22Rv1 (cell line): ENCODE measurements around the gene MS4A4E.

Experiments
- ZFX ChIP-seq: fragments of 450-650 bp; IDR thresholded peaks from 2 replicates; pipeline ENCODE4 v1.6.1; 2017; ENCODE audit warnings: antibody characterized with exemption, borderline replicate concordance
- TF ChIP-seq, protein P1 (sequence below): fragments of 450-650 bp; IDR thresholded peaks from 2 replicates; pipeline ENCODE4 v1.5.1; 2017; ENCODE audit warnings: mild to moderate bottlenecking

DNA sequence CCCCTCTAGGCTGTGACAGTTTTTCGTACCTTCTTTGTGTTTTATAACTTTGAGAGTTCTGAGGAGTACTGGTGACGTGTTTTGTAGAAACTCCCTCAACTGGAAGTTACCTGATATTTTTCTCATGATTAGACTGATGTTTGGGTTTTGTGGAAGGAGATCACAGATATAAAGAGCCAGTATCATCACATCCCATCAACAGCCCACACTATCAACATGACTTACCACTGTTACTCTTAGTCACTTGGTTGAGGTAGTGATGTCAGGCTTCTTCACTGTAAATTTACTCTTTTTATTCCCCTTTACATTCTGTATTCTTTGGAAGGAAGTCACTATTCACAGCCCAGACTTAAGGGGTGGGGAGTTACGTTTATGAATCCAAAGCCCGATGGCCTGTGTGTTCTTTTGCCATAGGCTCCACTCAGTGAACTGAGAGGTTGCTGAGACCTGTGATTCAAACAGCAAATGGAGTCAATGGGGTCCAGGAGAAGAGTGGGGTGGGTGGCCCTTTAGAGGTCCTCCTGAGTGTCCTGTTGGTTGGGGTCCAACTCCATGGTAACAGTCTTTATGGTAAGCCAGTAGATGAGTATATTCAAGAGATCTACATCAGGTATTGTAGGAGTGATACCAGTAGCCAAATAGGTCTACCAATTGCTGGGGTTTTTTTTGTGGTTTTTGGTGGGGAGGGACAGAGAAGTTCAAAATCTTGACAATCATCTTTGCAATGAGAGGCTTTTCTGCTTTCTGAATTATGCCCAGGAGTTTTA, 15.2 kb upstream of the MS4A4E start:
- TF ChIP-seq, protein P1, sequence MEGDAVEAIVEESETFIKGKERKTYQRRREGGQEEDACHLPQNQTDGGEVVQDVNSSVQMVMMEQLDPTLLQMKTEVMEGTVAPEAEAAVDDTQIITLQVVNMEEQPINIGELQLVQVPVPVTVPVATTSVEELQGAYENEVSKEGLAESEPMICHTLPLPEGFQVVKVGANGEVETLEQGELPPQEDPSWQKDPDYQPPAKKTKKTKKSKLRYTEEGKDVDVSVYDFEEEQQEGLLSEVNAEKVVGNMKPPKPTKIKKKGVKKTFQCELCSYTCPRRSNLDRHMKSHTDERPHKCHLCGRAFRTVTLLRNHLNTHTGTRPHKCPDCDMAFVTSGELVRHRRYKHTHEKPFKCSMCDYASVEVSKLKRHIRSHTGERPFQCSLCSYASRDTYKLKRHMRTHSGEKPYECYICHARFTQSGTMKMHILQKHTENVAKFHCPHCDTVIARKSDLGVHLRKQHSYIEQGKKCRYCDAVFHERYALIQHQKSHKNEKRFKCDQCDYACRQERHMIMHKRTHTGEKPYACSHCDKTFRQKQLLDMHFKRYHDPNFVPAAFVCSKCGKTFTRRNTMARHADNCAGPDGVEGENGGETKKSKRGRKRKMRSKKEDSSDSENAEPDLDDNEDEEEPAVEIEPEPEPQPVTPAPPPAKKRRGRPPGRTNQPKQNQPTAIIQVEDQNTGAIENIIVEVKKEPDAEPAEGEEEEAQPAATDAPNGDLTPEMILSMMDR, result no peak
- no peak for TF ChIP-seq ZFX
